ENCODE measurements around the gene WDR90.
A peak's percentile ranks its signal among the peaks of the same experiment; 100 is the strongest.

The WDR90 gene

GRCh38 chr16:640614-641013 is 8.6 kb upstream of the WDR90 start:
- no peak for DNase-seq

- DNase-seq, result peak; percentile 60 to 67
These were observed 7.6 kb upstream of the WDR90 start, which contains the start of gene MCRIP2 for GRCh38 chr16:641326-642188. TSS of gene MCRIP2 (plus strand) at chr16:641828. CDS start at chr16:641992, 164 bp downstream.

DNA sequence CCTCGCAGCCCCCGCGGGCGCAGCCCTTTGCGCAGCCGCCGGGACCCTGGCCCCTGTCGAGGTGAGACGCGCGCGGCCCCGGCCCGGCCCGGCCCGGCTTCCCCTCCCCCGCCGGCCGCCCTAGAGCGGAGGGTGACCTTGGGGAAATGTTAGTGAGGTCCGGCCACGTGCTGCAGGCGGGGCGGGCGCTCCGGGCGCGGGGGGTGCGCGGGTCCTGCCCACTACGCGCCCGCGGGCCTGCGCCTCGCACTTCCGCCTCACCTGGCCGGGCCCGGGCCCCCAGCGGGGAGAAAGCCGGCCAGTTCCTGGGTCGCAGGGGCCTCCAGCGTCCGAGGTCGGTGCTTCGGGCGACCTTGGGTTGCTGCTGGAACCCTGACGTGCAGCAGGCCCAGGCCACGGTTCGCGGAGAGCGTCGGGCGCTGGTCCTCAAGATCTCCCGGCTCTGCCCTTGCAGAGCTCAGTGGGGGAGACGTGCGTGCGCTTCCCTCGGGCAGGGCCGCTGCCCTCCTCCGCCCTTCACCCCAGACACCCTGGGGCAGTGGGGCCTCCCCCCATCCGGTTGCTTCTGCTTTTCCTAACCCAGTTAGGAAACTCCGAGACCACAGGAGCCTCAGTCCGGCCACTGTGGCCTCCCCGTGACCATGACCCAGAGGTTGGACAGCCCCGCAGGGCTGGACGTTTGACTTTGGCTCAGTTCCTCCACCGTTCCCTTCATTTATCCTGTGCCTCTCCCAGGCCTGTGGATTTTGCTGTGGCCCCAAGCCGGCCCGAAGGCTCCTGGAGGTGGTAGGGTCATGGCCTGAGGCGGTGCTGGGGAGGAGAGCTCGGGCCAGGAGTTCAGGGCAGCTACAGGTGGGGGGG is 6.7 kb upstream of the WDR90 start:
- DNase-seq, result peak in 1 of 2 donors; percentile 31

- DNase-seq, result no peak
These were observed 6.2 kb upstream of the WDR90 start for GRCh38 chr16:643050-643368.

DNA sequence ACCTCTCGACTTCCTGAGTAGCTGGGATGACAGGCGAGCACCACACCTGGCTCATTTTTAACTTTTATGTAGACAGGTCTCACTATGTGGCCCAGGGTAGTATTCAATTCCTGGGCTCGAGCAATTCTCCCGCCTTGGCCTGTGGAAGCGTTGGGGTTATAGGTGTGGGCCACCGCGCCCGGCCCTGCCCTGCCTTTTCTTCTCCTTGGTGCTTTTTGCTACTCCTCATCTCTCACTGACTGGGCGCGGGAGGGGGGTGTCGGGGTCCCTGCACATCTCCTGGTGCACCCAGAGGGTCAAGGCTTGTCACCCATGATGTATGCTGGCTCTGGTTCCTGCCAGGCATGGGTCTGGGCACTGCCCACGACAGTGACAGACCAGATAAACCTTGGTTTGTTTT is 4.6 kb upstream of the WDR90 start:
- no peak for DNase-seq

DNA sequence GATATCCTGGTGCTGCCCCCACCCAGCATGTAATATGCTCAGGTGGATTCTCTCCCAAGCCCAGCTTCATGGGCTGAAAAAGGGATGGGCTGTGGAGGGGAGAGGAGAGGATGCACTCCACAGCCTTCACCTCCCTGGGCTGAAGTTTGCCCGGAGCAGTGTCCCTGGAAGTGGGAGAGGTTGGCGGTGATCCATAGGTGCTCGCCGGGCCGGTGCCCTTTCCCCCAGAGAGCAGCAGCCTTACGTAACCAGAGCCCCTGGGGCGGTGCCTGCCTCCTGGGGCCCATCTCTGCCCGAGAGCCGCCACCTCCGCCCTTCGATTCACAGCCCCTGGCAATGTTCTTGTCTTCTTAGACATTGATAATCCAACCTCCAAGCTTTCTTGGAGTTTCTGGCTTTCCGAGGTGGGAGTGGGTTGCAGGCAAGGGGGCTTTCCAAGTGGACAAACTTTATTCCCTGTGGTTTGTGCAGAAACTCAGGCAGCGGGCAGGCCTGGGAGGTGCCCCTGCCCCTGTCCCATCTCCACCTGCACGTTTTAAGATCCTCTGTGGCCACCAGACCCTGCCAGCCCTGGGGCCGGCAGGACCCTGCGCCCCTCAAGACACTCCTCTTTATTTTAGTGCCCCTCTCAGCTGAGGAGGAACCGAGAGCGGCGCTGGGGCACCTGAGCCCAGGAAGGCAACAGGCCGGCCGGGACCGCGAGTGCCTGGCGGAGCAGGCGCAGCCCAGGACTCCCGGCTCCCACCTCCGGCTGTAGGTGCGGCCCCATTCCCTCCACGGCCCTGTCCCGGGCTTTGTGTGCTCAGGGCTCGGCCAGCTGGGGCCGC is 3.1 kb upstream of the WDR90 start:
- DNase-seq, result no peak

DNA sequence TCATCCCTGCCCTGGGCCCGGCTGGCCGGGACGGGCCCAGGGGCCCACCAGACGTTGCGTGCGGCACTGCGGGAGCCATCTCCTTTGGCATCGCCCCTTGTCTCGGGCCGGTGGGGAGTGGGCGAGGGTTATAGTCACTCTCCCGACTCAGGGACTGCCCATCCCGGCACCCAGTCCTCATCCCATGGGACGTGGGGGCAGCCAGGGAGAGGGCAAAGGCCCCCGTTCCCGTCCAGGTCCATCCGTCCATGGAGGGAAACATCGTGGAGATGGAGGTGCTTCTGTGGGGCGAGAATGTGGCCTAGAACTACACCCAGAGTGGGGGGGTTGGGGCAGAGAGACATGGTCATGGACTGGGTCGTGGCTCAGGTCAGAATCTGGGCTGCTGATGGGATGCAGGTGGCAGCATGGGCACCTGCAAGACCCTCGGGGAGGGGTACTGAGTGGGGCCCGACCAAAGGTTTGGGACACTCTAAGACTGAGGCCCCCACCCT is 2.4 kb upstream of the WDR90 start:
- no peak for DNase-seq

DNA sequence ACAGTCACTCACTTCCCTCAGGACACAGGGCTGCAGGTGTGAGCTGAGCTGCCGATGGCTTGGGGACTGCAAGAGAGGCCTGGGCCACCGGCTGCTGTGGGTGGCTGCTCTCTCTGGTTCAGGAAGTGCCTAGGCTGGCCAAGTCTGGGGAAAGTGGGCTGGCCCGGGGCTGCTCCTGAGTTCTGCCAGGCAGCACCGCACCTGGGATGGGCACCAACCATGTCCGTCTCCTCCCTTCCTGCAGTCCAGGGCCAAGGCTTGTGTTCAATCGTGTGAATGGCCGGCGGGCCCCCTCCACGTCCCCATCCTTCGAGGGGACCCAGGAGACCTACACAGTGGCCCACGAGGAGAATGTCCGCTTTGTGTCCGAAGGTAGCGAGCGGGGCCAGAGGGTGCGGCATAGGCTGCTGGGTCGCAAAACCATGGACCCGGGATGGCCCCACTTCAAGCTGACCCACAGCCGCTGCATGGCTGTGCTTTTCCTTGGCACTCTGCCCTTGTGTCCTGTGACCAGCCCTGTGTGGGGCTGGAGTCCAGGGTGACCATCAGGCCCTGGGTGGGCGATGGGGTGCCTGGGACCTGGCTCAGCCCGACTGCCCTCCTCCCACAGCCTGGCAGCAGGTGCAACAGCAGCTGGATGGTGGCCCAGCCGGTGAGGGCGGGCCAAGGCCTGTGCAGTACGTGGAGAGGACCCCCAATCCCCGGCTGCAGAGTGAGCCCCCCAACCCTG is 1.8 kb upstream of the WDR90 start:
- DNase-seq, result no peak

- peak in 1 of 2 donors; percentile 34 for DNase-seq
These were observed 939 bp upstream of the WDR90 start for GRCh38 chr16:648071-648780.

DNA sequence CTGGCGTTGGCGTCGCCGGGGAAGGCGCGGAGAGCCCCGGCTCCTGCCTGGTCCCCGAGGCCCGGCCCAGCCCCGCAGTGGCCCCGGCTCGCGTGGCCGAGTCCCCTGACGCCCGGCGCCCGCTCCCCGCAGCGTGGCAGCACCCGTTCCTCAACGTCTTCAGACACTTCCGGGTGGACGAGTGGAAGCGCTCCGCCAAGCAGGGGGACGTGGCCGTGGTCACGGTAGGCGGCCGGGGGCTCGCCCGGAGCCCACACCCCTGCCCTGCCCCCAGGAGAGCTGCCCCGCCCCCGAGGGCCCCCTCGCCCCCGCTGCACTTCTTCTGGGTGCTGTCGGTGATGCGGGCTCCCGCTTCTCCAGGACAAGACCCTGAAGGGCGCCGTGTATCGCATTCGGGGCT is 466 bp downstream of the WDR90 start:
- no peak for DNase-seq

DNA sequence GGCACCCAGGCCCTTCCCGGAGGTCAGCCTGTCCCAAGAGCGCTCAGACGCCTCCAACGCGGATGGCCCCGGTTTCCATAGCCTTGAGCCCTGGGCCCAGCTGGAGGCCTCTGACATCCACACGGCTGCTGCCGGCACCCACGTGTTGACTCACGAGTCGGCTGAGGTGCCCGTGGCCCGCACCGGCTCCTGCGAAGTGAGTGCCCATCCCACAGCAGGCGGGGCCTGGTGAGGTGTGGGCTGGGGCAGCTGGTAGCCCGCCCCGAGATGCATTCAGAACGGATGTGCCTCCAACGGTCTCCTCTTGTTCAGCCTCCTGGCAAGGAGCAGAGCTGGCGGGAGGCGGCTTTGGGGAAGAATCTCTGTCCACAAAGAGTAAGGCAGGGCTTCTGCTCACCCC is 2.7 kb downstream of the WDR90 start:
- DNase-seq, result no peak

- no peak for DNase-seq
These were observed 3.5 kb downstream of the WDR90 start for GRCh38 chr16:652454-653305.

GRCh38 chr16:654034-654433 is 4.9 kb downstream of the WDR90 start:
- no peak for DNase-seq

- DNase-seq, result no peak
These were observed 8.3 kb downstream of the WDR90 start for GRCh38 chr16:657487-657886.

GRCh38 chr16:658679-659571 is 9.8 kb downstream of the WDR90 start:
- no peak for DNase-seq

DNA sequence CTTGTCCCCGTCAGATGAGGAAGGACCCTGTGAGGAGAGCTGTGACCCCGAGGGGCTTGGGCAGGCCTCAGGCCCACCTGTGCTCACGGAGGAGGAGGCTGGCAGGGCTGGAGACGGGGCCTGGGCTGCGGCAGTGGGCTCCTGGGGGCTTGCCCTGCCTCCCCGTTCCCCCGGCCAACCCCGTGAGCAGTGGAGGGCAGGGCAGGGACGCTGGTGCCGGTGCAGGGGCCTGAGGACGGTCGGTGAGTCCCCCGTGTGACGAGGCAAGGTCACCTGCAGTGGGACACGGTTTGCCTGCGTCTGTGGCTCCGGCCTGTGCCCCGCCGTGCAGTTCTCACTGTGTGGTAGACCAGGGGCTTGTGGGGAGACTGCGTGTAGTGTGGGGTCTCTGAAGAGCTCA is 10.5 kb downstream of the WDR90 start:
- no peak for DNase-seq

DNA sequence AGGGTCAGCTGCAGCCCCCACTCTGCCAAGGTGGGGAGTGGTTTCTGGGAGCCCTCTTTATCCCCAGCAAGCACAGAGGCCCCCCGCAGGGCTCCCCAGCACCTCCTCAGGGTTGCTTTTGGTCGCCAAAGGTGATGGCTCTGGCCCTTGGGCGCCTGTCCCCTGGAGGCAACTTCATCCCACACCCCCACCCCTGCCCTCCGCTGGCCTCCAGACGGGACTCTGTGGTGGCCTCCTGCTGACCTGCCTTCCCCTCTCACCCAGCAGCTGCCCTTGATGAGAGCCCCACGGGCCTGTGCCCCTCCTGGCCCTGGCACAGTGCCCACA is 10.9 kb downstream of the WDR90 start:
- DNase-seq, result no peak

- DNase-seq, result peak; percentile 63 to 74
These were observed 11.5 kb downstream of the WDR90 start for GRCh38 chr16:660459-661183.

All from activated CD4-positive, alpha-beta T cell treated with anti-CD3 and anti-CD28 coated beads for 4 hours (primary cell).